GM12892 (cell line): ENCODE measurements around the gene TENT4B.

Source experiments
- POLR2A ChIP-seq: IDR thresholded peaks from 2 replicates; pipeline ENCODE4 v1.6.1; 2011; ENCODE audit warnings: low read depth, low read length, control low read depth
- POLR2AphosphoS5 ChIP-seq: IDR thresholded peaks from 2 replicates; pipeline ENCODE4 v1.6.1; 2011; ENCODE audit warnings: low read depth, low read length, control low read depth

- no peak for TF ChIP-seq POLR2AphosphoS5
- TF ChIP-seq POLR2A, result no peak
These were observed 26.9 kb upstream of the TENT4B start for GRCh38 chr16:50126183-50126582.
